ENCODE data around the gene KIF23. TPM values are rescaled to one million over a fixed set of nuclear protein-coding genes. Genes with fewer than 3 reads are reported as not detected.

Gene KIF23
- total RNA-seq, 4 donors from 2014 or later: 1.6 to 3.8 (median 1.7) TPM

DNA sequence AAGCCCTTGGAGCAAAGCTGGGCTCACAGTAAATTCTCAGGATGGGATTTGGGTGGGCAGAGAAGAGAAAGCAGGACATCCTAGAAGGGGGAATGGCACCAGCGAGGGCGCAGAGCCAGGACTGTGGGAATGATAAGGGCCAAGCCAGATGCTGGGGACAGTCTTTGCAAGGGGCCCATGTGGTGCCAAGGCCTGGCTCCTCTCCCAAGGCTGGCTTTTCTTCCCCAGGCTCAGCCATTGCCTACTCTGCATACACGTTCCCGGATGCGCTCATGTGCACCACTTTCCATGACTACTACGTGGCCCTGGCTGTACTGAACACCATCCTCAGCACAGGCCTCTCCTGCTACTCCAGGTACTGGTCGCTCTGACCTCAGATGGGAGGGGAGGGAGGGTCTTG lies 24.7 kb upstream of the KIF23 start:
- TF ChIP-seq, protein P1, sequence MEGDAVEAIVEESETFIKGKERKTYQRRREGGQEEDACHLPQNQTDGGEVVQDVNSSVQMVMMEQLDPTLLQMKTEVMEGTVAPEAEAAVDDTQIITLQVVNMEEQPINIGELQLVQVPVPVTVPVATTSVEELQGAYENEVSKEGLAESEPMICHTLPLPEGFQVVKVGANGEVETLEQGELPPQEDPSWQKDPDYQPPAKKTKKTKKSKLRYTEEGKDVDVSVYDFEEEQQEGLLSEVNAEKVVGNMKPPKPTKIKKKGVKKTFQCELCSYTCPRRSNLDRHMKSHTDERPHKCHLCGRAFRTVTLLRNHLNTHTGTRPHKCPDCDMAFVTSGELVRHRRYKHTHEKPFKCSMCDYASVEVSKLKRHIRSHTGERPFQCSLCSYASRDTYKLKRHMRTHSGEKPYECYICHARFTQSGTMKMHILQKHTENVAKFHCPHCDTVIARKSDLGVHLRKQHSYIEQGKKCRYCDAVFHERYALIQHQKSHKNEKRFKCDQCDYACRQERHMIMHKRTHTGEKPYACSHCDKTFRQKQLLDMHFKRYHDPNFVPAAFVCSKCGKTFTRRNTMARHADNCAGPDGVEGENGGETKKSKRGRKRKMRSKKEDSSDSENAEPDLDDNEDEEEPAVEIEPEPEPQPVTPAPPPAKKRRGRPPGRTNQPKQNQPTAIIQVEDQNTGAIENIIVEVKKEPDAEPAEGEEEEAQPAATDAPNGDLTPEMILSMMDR (IDR thresholded peaks at IDR 0.05): no peak
- no peak for DNase-seq (ENCODE audit: low spot score)
- no peak for ATAC-seq (ENCODE audit: low FRiP score)

DNA sequence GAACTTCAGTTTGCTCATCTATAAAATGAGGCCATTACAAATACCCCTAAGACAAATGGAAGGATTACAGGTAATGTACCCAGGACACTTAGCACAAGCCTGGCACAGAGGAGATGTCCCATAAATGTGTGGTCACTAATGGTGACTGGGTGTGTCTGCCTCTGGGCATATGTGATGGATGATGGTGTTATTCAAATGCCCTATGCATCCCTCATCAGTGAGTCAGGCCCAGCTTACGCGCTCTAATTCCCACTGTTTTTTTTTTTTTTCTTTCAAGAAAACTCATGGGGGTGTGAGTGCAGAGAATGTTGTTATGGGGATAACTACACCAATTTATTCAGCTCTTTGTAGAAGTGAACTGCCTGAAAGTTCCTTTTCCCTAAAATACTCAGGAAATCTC lies 23.6 kb upstream of the KIF23 start:
- DNase-seq (ENCODE audit: low spot score): no peak
- TF ChIP-seq, protein P1 (IDR thresholded peaks at IDR 0.05): no peak
- no peak for ATAC-seq (ENCODE audit: low FRiP score)

DNA sequence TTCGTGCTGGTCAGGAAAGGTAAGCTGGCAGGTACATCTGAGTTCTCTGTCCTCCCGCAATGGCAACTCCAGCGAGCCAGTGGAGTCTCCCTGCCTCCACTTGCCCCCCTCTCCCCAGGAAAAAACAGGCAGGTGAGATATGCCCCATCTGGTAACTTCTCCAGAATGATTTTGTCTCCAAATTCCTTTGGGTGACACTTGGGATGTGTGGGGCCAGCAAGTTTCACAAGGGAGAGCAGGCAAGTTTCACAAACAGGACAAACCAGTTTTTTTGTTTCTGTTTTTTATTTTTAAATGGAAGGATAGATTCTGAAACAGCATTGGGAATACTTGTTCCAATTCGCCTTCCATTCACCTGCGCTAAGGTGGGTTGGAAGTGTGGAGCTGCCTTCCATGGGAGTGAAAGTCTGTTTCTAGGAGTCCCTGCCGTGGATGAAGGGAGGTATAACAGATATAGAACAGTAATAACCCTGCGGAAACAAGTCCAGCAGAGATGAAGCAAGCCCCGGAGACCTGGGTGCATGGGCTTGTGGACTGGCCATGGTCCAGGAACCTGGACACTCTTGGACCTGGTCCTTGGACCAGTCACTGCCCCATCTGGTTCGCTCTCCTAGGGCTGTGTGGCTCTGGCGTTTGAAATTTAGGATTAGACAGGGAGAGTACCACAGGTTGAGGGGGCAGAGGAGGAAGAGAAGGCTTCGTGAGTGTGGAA lies 22.9 kb upstream of the KIF23 start:
- TF ChIP-seq, protein P1 (IDR thresholded peaks at IDR 0.05): no peak
- ATAC-seq (ENCODE audit: low FRiP score) (no peak), DNase-seq (ENCODE audit: low spot score) (no peak)

DNA sequence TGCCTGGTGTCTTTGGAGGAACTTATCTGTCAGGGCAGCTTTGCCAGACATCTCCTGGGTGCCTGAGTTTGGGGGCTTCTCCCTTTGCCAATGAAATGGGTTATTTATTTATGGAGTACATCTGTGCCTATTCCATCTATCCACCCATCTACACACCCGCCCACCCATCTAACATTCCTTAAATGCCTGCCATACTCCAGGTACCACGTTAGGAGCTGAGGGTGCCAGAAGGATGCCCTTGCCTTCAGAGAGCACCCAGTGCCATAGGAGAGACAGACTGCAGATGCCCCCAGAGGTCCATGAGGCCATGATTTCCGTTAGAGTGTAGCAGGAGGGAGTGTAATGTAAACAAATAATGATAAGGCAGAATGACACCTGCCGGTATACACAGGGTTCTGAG lies 21.8 kb upstream of the KIF23 start:
- TF ChIP-seq, protein P1 (IDR thresholded peaks at IDR 0.05): no peak
- DNase-seq (ENCODE audit: low spot score): no peak
- no peak for ATAC-seq (ENCODE audit: low FRiP score)

DNA sequence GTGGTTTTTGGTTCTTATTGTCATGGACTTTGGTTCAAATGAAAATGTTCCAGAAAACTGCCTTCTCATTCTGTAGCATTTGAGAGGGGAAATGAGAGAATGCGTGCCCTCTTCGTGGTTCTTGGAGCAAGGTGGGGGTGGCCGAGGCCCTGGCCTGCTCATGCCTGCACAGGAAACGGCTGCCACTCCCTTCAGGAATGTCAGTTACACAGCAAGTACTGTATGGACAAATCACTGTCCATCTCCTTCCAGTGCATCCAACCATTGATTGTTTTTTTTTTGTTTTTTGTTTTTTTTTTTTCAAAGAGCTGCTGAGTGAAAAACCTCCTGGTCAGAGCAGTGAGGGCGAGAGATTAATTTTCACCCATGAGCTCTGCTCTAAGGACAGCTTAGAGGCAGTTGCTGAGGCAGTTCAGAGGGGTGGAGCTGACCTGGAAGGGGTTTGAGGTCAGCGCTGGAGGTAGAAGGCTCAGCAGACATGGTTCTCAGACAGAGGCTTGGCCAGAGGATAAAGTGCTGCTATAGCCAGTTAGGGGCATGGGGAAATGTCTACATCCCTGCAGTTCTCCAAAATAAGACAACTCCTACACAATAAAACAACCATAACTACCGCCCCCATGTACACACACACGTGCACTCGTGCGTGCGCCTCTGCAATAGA lies 20.2 kb upstream of the KIF23 start:
- ATAC-seq (ENCODE audit: low FRiP score) (no peak), DNase-seq (ENCODE audit: low spot score) (no peak)
- TF ChIP-seq, protein P1 (IDR thresholded peaks at IDR 0.05): no peak

DNA sequence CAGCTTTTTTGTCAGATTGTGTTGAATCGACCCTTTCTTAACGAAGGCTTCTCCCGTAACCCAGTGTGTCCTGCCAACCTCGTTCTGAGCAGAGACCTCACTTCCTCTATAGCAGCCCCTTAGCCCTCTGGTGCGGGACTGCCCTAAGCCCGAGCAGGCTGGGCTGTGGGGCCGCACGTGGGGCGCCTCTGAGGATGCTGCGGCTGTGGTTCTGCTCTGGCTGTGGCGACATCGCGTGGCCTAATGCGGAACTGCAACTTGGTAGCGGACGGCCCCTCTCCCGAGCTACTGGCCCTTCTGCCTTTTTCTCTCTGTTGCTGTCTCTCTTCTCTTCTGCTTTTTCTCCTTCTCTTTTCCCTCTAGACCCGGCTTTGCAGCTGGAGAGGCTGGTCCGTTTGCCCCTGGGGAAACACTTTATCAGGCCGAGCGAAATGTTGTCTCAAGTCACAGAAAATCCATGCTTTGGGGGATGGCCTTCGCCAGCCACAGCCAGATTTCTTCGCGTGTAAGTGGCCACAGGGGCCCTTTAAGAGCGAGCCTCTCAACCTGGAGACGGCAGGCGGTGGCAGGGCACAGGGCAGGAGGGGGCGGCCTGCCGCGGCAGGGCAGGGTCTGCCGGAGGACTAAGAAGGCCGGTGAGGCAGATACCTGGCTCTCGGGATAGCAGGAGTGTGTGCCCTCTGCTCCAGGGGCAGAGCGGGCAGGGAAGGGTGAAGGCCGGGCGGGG lies 19.4 kb upstream of the KIF23 start:
- DNase-seq (ENCODE audit: low spot score) (peak; percentile 88), ATAC-seq (ENCODE audit: low FRiP score) (peak; percentile 88)
- TF ChIP-seq, protein P1 (IDR thresholded peaks at IDR 0.05): peak in 1 of 3 donors; percentile 47
